HG03565 (cell line): ENCODE measurements around the gene ETHE1.
A peak's percentile ranks its signal among the peaks of the same experiment; 100 is the strongest.

Source experiments
- ATAC-seq: cut with Tn5 transposase; IDR thresholded peaks from one replicate; pipeline ENCODE4 v1.9.1; 2021; ENCODE audit warnings: mild to moderate bottlenecking, moderate library complexity; ENCODE audit not compliant: unreplicated experiment

Gene ETHE1

DNA sequence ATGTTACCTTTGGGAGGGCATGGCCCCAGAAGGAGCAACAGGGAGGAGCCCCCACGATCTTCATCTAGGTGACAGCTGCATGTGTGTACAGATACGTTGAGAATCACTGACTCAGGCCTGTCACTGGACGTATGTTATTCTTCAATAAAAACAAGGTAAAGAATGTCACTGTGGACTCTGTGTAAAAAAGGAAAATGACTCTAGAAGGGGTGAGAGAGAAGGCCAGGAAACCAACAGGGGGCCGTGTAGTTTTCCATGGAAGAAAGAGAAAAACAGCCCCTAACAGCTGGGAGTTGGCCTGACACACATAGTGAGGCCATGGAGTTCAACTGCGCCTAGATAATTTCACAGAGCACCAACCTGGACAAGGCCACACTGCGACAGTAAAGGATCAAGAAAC, 59.7 kb downstream of the ETHE1 start:
- ATAC-seq: no peak

DNA sequence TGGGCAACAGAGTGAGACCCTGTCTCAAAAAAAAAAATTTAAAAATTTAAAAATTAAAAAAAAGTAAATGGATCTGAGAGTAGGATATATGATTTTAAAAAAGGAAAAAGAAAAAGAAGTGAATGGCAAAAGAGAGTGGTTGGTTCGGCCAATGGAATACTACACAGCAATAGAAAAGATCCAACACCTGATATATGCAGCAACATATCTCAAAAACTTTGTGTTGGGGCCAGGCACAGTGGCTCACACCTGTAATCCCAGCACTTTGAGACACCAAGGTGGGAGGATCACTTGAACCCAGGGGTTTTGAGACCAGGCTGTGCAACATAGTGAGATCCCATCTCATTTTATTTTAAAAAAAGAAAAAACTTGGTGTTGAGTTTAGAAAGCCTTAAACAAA, 60.2 kb downstream of the ETHE1 start:
- ATAC-seq: no peak

DNA sequence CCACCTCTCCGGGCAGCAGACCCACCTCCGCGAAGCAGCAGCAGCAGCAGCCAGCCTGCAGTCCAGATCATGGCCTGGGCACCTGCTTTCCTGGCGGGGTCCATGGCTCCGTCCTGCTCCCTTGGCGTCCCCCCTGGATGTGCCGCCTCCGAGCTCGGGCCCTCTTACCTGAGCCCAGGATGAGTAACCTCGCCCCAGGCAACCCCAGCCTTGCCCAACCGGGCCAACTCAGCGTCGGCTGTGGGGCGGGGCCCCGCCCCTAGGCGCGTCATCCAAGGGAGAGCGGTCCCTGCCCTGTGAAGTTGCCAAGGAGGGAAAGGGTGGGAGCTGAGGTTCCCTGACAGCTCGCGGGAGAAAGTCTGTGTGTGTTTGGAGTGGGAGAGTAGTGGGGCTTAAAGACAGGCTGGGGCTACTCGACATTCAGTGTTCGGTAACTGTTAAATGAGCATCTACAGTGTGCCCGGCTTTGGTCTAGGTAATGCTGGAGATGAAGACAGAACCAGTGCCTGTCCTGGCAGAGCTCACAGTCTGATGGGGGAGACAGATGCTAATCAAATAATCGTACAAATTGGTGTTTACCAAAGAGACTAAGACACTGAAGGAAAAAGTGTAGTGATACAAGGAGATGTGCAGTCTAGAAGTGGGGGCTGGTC, 61.4 kb downstream of the ETHE1 start, which contains the start of gene LYPD3:
LYPD3 (minus strand) TSS at position 141 of the 653 bp plus-strand sequence; CDS start at position 104, 37 bp downstream.
- ATAC-seq: no peak

DNA sequence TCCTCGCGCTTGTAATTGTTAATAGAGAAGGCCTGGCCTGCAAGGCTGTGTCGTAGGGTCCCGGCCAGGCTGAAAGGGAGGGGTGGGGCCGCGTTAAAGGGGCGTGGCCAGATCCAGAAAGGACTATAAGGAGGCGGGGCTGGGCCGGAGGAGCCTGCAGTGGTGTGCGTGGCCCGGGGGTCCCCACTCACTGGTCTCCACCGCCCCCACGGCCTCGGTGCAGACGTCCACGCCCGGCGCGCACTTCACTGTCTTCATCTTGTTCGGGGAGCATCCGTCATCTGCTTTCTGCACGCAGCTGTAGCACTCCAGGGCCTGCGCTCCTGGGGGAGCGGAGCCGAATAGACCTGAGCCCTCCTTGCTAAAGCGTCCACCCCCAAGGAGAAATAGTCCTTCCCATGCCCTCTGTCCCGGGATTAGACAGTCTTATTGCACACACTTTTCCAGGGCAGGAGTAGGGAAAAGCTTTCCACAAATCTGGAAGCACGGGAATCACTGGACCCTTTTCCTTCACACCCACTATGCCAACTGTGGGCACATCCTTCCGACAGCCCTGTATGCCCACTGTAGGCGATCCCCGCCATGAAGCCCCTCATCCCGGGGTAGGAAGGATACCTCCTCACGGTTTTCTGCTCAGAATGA, 62.7 kb downstream of the ETHE1 start:
- ATAC-seq: peak; percentile 14

DNA sequence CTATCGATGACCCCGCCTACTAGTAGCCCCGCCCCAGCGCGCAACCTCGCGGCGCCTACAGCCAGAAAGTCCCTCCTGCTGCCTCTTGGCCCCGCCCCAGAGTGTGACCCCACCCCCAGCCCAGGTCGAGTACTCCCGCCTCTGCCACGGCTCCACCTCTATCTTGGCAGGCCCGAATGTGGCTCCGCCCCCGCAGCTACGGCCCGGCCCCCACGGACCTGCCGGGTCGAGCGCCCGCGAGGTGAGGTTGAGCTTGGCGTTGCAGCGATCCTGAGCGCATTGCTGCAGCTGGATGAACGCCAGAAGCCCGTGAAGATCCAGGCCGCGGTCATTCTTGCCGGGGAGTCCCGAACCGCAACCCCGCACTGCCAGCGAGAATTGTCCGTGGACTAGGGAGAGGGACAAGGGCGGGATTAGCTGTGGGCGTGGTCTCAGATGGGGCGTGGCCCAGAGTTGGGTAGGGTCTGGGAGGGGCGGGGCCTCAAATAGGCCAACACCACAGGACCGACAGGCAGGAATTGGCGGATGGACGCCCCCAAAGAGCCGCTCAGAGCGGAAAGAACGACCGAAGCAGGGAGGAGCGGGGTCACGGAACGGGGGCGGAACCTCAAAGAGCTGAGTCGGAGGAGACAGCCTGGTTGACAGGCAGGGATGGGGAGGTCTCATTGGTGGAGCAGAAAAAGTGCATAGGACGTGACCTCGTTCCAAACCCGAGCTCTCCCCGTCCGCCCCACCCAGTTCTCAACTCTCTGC, 63.4 kb downstream of the ETHE1 start:
- peak; percentile 65 for ATAC-seq

DNA sequence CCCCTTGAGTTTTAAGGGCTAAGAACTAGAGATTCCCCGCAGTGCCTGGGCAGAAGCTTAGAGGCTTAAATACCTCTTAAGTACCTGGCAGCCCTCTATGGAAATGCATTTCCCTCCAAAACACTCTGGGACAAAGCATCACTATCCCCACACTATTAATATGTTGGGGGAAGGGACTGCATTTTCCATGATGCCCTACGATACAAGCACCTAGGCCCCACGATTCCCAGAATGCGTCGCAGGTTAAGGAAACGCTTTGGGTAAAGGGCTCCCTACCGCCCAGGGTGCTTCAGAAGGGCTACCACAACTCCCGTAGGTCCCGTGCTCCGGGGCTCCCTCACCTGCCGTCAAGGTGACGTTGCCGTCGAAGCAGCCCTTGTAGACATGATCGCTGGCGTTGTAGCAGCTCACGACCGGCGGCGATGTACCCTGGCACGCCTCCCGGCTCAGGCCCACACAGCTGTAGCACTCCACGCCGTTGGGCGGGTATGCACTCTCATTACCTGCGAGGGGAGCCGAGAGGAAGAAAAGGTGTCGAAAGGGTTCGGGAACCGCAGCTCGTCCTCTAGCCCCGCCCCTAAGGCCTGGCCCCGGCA, 64.1 kb downstream of the ETHE1 start:
- no peak for ATAC-seq

DNA sequence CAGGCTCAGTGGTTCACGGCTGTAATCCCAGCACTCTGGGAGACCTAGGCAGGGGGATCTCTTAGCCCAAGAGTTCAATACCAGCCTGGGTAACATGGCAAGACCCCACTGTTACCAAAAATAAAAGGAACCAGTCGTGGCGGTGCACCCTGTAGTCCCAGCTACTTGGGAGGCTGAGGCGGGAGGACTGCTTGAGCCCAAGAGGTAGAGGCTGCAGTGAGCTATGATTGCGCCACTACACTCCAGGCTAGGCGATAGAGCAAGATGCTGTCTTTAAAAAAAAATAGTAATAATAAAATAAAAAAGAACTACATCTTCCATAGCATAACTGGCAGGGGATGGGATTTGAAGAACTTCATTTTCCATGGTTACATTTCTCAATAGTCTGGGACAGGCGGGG, 64.6 kb downstream of the ETHE1 start:
- no peak for ATAC-seq

DNA sequence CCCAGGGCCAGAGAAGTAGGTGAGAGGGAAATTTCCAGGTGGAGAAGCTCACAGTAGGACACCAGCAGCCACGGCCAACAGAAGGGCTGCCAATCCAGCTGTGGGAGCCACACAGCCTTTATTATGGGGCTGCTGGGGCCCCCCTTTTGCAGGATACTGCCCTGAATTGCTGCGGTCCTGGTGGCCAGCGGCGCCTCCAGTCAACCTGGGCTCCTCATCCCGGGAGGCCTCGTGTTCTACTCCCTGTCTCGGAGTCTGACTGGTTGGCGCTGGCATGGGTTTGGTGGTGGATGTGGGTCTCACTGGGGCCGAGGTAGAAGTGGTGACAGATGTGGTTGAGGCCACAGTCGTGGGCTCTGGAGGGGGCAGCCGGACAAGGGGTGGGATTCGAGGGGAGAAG, 65.7 kb downstream of the ETHE1 start:
- no peak for ATAC-seq

DNA sequence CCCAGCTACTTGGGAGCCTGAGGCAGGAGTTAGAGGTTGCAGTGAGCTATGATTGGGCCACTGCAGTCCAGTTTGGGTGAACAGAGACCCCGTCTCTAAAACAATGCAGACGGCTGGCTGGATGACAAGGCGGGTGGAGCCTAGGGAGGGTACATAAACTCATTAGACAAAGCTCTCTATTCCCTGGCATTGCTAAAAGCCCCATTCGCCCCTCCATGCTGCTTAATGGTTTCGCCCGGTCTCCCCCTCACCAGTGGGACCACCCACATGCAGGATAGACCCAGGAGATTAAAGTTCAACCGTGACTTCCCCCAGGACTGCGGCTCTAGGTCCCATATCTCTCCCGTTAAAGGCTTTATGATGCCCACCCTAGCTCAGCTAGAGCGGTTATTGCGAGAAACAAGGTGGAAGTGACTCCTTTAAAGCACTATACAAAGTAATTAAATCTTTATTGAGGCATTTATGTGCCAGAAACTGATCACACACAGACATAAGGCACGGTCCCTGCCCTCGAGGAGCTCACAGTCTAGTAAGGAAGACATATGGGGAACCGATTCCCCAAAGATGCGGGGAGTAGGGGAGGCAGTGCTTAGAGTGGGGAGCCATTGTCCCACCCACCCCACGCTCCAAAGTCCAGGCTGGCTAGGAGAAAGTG, 66.5 kb downstream of the ETHE1 start:
- ATAC-seq: no peak

DNA sequence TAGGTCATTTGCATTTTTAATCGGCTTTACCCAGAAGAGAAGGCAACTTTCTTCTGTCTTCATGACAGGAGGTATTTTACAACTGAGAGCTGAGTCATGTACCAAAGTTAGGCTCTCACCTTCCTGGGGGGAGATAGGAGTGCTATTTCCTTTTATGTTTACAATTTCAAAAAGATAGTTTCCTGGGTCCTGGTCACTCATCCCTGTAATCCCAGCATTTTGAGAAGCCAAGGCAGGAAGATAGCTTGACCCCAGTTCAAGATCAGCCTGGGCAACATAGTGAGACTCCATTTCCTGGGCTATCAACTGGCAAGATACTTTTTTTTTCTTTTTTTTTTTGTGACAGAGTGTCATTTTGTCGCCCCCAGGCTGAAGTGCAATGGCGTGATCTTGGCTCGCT, 69.2 kb downstream of the ETHE1 start:
- ATAC-seq: no peak
